T-helper 1 cell treated with Interleukin-12 subunit alpha and Interleukin-12 subunit beta and Interleukin-4 antibody, amounts not matched to agents 30 ng/mL and 1 ng/mL, for 36 hours (primary cell): ENCODE data around the gene COPG2. TPM values are rescaled to one million over a fixed set of nuclear protein-coding genes. Genes with fewer than 3 reads are reported as not detected.
"Not testable (repeated sequence)": the region's sequence is repeated elsewhere in the genome, so short reads cannot be mapped to it uniquely, and the experiment has no call there.

Source experiments
- intact Hi-C: fragments of 100-400 bp; cut with micrococcal nuclease; formaldehyde crosslinking; loops from one replicate; pipeline ENCODE4 v1.15.1; 2024
- total RNA-seq: library from RNA; stranded (reverse); gene quantifications from 2 replicates; pipeline ENCODE4 v1.2.3, GENCODE V29; 2022

The COPG2 gene, protein sequence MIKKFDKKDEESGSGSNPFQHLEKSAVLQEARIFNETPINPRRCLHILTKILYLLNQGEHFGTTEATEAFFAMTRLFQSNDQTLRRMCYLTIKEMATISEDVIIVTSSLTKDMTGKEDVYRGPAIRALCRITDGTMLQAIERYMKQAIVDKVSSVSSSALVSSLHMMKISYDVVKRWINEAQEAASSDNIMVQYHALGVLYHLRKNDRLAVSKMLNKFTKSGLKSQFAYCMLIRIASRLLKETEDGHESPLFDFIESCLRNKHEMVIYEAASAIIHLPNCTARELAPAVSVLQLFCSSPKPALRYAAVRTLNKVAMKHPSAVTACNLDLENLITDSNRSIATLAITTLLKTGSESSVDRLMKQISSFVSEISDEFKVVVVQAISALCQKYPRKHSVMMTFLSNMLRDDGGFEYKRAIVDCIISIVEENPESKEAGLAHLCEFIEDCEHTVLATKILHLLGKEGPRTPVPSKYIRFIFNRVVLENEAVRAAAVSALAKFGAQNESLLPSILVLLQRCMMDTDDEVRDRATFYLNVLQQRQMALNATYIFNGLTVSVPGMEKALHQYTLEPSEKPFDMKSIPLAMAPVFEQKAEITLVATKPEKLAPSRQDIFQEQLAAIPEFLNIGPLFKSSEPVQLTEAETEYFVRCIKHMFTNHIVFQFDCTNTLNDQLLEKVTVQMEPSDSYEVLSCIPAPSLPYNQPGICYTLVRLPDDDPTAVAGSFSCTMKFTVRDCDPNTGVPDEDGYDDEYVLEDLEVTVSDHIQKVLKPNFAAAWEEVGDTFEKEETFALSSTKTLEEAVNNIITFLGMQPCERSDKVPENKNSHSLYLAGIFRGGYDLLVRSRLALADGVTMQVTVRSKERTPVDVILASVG
- 6.7 TPM in 2 replicates for total RNA-seq

DNA sequence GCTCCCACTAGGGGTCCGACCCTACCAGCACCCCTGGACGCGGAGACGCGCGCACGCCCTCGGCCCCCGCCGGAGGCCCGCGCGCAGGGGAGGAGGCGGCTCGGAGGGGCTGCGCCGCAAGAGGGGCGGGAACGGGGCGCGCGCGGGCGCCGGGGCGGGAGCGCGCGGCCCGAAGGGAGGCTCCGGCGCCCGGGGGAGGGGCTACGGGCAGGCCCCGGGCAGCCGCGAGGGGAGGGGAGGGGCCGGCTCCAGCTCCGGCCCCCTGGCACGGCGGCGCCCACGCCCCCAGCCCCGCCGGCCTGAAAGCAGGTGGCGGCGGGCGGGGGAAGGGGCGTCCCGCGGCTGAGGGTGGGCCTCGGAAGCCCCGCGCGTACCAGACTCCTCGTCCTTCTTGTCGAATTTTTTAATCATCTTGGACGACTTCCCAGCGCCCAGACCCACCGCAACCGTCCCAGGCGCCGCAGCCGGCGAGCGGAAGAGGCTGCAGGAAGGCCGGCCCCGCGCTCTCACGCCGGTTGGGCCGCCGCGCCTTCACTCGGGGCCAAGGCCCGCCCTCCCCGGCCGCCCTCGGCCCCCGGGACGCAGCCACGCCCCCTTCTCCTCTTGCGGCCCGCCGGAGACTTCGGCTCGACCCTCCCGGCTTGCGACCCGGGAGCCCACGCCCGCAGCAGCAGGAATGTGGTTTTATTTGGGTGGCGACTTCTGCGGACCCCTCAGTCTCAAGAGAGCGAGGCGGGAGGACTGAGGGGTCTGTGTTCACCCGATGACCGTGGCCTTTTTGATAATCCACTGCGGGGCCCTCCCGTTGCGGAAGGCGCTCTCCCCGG lies at the start of gene COPG2:
Gene COPG2 (minus strand): TSS at position 491 of the 827 bp plus-strand sequence. CDS start 80 bp downstream, at position 411.
- intact Hi-C loops = loop anchor here (1.0 to 10.0 kb wide), 9 partner anchors 19 to 1444 kb away; partner anchors contain the start of genes AHCYL2, CEP41, KLHDC10 and MKLN1

DNA sequence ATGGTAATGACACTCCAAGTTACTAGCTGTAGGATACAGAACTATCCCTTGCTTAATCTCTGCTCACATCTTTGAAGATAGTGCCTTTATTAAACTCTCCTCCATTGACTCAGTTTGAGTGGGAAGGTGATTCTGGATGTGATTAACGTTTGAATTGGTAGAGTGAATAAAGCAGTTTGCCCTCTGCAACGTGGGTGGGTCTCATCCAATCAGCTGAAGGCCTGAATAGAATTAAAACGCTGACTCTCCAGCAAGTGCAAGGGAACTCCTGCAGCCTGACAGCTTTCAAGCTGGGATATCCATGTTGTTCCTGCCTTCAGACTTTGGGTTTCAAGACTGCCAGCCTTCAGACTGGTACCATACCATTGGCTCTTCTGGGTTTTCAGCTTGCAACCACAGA lies 43.9 kb upstream of the COPG2 start:
- intact Hi-C loops = no loop called here

DNA sequence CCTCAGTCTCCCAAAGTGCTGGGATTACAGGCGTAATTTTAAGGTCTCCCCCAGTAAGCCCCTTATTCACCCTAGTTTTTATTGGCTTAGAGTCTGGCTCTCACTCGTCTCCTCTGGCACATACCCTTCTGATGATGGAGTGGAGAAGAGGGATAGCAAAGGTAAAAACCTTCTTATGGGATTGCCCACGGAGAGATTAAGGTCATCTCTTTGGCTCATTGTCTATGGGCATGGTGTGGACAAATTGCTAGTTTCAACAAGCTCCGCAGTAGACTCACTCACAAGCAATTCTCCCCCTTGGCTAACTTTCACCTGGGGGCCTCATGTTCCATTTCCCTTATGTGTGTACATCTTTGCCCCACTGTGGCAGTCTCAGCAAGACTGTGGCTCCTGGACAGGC lies 40.2 kb upstream of the COPG2 start:
- intact Hi-C loops = no loop called here

DNA sequence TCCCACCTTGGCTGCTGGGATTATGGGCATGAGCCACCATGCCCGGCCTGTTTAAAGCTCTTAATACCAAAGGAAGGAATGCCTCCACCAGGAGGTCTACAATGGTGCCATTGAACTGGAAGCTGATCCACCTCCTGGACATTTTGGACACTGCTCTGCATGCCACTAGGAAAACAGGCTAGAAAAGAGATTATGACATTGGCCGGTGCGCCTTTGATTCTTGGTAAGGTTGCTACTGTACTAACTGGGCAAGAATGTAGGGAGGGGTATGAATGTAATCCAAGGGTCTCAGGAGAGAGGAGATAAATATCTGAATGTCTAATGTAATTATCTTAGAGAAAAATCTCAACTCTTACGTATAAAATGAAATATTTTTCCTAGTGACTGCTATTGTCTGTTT lies 39.5 kb upstream of the COPG2 start:
- intact Hi-C loops = no loop called here

DNA sequence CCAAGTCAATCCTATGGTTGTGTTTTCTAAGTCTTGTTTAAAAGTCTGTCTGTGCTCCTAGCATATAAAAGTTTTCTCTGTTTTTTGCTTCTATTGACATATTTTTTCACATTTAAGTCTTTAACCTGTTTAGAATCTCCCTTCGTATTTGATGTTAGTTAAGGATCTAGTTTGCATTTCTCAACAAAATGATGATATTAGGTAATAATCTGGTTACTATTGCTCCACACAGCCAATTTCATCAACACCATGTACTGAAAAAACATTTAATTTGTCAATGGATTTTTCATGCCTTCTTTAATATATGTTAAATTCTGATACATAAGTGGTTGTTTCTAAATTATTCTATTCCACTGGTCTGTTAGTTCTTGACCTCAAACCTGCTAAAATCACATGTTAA lies 35.3 kb upstream of the COPG2 start:
- intact Hi-C loops = no loop called here

DNA sequence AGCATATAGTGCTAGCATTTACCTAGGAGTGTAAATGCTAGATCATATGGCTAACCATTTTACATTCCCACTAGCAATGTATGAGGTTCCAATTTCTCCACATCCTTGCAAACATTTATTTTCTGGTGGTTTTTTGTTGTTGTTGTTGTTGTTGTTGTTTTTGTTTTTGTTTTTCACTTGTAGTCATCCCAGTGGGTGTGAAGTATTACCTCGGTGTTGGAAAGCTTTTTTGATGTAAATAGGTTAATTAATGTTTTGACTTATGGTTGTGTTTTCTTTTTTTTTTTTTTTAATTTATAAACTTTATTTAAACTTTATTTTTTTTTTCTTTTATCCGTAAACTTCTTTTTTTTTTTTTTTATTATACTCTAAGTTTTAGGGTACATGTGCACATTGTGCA lies 33.1 kb upstream of the COPG2 start:
- intact Hi-C loops = no loop called here

DNA sequence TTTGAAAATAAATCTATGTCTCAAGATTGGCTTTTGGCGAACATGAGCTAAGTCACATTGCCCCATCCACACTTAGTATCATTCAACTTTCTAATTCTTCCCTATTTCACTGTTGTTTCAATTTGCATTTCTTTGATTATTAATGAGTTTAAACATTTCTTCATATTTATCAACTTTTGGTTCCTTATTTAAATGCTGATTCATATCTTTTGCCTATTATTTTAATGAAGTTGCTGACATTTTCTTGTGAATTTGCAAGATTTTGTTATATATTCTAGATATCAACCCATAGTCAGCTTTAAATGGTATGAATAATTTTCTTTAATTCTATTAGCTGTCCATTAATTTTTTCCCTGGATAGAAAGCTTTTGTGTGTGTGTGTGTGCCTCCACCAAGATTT lies 32.2 kb upstream of the COPG2 start:
- intact Hi-C loops = no loop called here

DNA sequence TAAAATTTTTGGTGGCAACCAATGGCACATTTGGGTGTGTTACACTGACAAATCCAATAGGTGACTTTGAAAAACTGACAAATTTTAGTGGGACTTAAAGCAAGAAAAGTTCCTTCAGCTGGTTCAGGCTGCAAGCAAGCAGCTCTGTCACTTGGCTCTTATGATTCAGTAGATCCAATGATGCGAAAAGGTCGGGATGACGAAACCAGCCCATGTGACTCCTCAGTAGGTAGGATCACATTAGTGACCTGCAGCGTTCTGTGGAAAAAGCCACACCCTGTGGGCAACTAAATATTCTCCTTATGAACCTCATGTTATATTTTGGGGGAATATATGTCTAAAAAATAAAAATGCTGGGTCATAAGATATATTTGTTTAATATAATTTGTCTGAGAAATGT lies 31.1 kb upstream of the COPG2 start:
- intact Hi-C loops = no loop called here

DNA sequence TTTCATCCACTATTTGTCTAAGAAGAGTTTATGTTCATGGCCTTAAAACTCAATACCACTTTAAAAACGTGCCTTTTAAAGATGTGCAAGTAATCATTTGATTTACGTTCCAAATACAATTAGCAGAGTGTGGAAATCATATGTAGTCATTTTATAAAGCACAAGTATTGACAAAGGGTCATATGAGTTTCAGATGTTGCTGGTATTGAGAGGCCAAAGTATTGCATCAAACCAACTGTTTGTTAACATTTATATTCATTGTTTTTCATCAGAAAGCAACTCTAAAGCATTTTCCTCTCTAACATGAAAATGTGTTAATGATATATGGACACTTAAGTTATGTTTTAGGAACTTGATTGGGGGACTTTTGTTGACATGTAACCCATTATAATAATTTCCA lies 29.3 kb upstream of the COPG2 start:
- intact Hi-C loops = no loop called here

DNA sequence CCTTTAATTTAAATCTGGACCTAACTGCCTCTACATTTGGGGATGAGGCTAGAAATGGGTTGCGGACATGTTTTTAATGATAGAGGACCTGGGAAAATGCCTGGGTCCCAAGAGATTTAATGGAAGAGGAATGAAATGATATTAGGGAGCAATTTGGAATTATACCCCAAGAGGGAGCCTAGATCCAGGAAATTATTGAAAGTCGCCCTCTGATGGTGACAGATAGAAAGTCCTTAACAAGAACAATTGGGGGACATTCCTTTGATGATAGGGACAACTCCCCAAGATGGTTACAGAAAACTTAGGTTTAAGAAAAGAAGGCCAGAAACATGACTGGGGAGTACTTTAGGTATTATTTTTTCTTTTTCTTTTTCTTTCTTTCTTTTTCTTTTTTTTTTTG lies 27.3 kb upstream of the COPG2 start:
- intact Hi-C loops = loop anchor here (1.0 kb wide), 1 partner anchor 454 kb away; no protein-coding TSS in a partner anchor

DNA sequence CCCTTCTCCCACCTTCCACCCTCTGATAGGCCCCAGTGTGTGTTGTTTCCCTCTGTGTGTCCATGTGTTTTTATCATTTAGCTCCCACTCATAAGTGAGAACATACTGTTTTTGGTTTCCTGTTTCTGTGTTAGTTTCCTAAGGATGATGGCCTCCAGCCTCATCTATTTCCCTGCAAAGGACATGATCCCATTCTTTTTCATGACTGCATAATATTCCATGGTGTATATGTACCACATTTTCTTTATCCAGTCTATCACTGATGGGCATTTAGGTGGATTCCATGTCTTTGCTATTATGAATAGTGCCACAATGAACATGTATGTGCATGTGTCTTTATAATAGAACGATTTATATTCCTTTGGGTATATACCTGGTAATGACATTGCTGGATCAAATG lies 23.8 kb upstream of the COPG2 start:
- intact Hi-C loops = not testable (repeated sequence)

DNA sequence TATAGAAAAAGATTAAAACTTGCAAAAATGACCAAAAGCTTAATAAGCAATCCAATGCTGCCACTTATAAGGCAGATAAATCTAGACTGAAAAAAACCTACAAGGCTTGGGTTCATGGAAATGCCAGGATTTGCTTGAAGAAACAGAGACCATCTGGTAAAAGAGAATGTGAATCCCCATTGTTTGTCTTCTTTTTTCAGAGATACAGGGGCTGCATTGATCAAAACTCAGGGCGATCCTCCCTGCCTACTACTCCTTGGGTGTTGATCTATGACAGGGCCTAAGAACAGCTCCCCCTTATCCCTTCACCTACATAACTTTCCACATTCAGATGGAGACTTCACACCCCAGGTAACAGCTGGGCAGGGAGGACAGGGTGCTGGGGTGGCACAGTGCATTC lies 21.1 kb upstream of the COPG2 start:
- intact Hi-C loops = no loop called here

DNA sequence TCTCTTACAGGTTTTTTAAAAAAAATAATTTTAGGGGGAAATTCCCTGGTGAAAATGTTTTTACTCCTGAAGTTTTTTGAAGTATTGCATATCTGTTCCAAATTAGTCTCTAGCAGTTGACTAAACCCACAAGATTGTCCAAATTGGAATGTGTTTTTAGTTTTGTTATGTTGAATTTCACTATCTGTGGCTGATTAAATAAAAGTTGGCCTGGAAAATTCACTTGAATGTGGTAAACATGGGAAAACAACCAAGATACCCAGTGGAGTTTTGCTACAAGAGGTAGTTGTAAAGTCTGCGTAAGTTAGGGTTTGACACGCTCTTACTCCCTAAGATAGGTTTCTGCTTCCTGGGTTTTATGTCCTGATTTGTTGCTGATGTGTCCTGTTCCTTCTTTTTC lies 14.5 kb upstream of the COPG2 start:
- intact Hi-C loops = no loop called here

DNA sequence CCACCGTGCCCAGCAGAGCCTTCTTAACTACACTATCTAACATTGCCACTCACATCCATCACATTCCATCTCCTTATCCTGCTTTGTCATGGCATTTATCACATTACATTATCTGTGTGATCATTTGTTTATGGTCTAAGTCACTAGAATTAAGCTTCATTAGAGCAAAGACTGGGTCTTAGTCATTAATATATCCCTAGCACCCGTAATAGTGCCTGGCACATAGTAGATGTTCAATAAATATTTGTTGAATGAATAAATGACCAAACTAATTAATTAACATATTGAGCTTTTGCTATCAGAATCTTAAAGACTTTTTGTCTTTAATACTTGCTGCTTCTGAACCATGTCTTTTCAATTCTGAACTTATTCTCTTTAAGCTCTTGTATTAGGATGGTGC lies 5.9 kb upstream of the COPG2 start:
- intact Hi-C loops = no loop called here

DNA sequence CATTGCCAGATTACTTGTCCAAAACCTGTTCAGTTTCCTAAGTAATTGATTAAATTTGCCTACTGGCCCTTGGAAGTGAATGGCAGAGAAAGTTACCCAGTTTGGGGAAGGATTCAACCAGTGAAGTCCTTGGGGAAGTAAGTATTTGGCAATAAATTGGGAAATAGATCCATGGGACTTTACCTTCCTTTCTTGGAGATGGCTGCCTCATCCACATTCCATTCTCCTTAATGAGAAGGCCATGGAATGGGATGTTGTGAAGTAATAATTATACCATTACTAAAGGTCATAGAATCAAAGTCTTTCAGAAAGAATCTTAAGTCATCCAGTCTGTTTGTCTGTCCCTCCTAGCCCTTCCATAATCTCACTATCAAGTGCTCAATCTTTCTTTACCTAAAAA lies 4.5 kb upstream of the COPG2 start:
- intact Hi-C loops = no loop called here

DNA sequence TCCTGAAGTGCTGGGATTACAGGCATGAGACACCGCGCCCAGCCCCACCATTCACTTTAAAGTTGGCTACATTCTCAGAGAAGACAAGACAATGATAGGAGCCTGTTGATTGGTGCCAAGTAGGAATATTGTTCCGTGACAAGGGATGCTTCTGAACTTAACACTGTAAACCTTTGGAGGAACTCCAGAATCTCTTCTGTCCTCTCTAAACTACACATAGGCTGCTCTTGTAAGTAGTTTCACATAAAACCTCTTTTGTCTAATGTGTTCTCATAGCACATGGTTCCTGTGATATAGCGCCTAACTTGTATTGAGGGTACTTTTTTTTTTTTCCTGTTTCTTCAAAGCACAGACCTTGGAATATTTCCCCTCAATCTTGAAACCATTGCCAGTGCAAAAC lies 3.6 kb upstream of the COPG2 start:
- intact Hi-C loops = no loop called here

DNA sequence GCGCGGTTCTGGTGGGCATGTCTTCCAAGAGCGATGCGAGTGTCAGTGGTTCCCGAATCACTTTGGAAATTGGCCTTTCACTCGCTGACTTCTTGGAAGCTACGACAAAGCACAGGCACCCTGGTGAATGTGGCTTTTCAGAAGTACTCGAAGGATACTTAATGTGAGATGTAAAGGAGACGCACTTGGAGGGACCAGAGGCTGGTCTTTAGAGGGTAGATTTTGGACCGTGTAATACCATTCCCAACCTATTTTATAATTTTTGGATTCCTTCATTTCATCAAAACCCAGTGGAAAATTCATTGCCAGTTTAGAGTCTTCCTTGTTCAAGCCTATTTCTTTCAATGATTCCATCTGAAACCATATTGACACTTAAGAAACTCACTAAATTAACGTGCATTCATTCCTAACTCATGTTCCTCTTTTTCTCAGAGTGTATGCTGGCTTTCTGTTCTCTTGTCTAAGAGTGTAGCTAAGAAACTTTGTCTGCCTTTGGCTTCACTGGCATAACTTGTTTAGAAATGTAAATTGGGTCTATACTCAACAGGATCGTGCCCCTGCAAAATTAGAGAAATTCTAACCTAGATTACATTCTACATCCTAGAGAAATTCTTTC lies 645 bp upstream of the COPG2 start:
- intact Hi-C loops = loop anchor here (1.0 to 10.0 kb wide), 6 partner anchors 20 to 1444 kb away; partner anchors contain the start of genes AHCYL2, MKLN1, STRIP2 and ZC3HC1

DNA sequence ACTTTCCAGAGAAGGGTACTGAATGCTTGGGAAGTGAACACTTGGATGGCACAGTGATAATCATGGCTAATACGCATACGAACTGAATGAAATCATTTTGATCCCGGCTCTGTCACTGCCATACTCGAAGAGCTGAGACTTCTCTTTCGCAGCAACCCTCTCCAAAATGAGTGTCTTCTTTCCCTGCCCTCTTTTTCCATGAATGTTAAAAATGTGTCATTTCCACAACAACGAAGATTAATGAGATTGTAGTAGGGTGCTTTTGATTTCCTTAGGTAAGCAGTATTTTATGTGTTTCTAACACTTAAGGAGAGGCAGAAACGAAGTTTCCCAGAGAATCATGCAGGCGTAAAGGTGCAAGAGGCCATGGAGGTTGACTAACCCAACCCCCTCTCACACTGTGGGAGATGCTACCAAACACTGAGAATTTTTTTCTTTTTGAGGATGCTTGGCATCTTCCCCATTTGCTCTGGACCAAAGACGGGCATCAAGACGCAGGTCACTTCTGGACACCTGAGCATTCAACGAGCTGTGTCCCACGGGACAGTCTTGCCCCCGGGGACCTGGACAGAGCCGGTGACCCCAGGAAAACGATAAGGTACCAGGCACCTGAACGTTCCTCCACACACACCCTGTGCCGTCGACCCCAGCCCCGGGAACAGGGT lies 823 bp downstream of the COPG2 start:
- intact Hi-C loops = loop anchor here (1.0 to 10.0 kb wide), 8 partner anchors 226 to 1443 kb away; partner anchors contain the start of genes AHCYL2, CEP41, KLHDC10 and MKLN1

DNA sequence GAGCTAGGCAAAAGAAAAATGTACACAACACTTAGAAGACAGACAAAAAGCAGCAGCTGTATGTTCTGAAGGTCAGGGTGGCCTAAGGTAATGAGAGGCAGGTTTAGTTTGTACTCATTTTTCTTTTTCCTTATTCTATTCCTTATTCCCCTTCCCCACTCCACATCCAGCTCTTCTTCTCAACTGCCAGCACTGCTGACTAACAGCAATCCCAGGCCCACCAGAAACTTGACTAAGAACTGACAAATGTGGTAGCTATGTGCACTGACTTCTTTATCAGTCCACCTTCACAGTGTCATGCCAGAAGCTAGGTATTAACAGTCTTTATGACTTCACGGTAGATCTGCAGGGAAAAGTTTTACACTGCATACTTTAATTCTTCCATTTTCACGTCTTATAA lies 6.1 kb downstream of the COPG2 start:
- intact Hi-C loops = loop anchor here (10.0 kb wide), 1 partner anchor 662 kb away; the partner anchor contains the start of gene MKLN1

DNA sequence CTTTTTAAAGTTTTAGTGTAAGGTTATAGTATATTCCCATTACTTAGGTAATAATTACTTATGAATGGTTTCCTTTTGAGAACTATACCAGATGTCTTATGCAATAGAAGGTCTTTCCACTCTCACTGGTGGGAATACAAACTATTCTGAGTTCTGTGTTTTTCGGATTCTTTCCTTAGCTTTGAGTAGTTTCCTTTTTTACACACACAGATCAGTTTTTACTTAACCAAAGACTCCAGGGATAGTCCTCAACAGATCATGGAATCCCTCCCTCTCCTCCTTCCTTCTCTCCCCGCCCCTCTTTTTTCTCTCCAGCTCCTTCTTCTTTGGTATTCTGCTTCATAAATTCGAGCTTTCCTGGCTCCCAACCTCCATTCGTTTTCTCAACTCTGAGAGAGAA lies 13.3 kb downstream of the COPG2 start:
- intact Hi-C loops = no loop called here
